Dermis microvascular lymphatic vessel endothelial cell (primary cell): ENCODE results near the gene SHROOM3. TPM values are rescaled to one million over a fixed set of nuclear protein-coding genes. Genes with fewer than 3 reads are reported as not detected.

ENCODE experiments used
- DNase-seq, 2 donors: peaks; one replicate each; pipeline versions ENCODE4 v3.0.0 to v3.0.0-alpha.2; 2010; ENCODE audit warnings: low read depth in 2 of 2
- total RNA-seq: library from RNA; depleted of rRNA; stranded (reverse); fragments of >200 nt; gene quantifications from 2 replicates; pipeline ENCODE4 v1.2.1, GENCODE V29; 2014

The SHROOM3 gene
- total RNA-seq, 1 donor from 2014 or later = 0.13 TPM

- DNase-seq = no peak
Observed at GRCh38 chr4:76657443-76657842, 222.4 kb downstream of the SHROOM3 start.

DNA sequence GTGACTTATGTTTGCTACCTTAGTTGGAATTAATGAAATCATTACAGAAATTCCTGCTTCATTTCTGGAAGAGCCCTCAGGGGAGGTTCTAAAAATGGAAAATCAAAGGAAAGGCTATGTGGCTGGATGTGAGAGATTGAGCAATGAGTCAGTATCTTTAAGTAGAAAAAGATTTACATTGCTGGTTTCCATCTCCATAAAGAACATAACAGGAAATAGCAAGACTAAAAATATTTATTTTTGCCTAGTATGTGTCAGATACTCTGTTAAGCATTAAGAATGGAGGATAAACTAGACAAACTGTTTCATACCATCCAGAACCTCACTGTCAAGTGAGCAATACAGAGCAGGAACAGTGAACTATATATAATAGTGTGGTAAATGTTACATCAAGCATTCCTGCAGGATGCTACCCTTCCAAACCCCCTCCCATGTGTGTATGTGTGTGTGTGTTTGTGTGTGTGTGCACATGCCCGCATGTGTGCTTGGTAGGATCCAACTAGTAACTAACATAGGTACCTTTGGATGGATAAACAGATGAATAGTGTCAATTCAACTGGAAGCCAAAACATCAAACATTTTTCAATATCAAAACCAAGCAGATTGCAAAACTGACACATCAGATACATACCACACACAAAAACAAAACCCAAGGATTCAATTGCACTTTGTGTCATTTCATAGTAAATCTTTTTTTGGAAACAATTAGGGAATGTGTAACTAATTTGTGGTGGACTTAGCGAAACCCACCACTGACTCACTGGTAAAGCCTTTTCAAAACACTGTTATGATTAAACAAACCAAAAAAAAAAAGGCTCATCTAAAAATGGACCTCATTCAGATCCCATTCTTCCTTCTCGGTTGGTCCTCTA lies 223.4 kb downstream of the SHROOM3 start:
- peak in 1 of 2 donors; percentile 74 for DNase-seq

- no peak for DNase-seq
Observed at GRCh38 chr4:76659103-76659490, 224.1 kb downstream of the SHROOM3 start.

DNA sequence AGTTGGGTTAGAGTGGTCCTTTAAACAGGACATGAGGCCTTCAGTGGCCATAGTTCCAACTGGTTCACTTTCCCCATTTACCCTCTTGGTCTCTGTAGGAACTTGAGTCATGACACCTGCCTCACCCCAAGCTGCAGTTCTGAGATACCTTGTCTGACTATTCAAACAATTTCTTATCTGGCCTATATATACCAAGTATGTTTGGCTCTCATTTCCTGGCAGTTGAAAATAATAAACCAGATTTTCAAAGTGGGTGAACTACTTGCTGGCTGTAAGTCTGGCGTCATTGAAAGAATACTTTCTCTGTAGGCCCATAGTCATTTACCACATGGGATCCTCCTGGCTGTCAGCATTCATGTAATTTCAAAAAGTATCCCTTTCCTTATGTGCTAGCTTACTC lies 228.8 kb downstream of the SHROOM3 start:
- DNase-seq = no peak

GRCh38 chr4:76665153-76665552 lies 230.1 kb downstream of the SHROOM3 start:
- DNase-seq = no peak

GRCh38 chr4:76665721-76666120 lies 230.7 kb downstream of the SHROOM3 start:
- DNase-seq = no peak

DNA sequence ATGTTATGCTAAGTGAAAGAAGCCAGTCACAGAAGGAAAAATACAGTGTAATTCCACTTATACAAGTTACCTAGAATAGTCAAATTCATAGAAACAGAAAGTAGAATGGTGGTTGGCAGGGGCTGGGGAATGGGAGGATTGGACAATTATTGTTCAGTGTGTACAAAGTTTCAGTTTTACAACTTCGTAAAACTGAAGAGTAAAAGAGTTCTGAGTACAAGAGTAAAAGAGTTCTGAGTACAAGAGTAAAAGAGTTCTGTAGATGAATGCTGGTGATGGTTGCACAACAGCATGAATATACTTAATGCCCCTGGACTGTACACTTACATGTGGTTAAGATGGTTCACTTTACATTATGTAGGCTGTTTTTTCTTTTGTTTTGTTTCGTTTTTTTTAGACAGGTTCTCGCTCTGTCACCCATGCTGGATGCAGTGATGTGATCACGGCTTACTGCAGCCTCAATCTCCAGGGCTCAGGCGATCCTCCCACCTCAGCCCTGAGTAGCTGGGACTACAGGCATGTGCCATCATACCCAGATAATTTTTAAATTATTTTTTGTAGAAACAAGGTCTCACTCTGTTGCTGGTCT lies 232.0 kb downstream of the SHROOM3 start:
- DNase-seq = no peak

- no peak for DNase-seq
Observed at GRCh38 chr4:76670631-76671030, 235.6 kb downstream of the SHROOM3 start.

DNA sequence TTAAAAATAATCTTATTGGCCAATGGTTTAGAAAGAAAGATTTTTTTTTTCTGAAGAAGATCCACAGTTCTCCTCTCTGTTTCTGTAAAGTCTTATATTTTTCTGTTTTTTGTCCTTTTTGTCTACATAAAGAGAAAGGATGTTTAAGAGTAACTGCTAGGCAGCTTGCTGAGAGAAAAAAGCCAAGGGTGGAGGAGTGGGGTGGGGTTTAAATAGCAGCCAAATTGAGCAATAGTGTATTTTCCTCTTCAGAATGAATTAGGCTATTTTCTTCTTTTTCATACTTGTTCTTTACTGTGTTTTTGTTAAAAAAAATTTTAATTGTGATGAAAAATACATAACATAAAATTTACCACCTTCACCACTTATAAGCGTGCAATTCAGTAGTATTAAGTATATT lies 238.3 kb downstream of the SHROOM3 start:
- DNase-seq = no peak

GRCh38 chr4:76674983-76675382 lies 240.0 kb downstream of the SHROOM3 start:
- no peak for DNase-seq

- peak in 1 of 2 donors; percentile 37 for DNase-seq
Observed at GRCh38 chr4:76677571-76678326, 242.7 kb downstream of the SHROOM3 start.

DNA sequence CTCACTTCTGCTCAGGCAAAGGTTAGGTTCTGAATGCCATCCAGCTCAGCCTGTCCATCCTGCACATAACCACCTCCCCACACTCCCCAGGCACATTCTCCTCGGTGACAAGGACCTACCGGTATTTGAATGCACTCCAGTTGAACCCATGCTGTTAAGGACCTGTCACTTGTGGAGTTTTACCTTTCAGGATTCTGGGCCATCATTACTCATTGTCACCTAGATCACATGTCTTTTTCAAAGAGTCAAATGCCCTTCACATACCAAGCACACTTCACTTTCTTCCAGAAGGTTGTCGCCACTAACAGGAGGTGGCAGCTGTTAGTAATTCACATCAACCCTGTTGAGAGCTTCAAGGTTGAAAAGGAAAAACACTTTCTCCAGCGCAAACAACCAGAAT lies 244.7 kb downstream of the SHROOM3 start:
- no peak for DNase-seq

DNA sequence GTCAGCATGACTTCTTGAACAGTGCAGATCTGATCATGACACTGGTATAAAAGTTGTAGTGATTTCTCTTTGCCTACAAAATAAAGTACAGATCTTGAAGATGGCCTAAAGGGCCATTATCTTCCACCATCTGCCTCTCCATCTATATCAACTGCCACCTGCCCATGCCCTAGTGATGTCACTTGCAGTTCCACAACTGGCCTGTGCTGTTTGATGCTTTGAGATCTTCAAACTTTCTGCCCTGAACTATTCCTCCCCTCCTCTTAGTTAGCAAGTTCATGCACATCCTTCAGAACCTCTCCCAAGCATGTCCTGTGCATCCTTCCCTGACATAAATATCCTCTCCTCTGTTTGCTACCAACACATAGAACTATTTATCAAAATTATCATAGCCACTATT lies 245.9 kb downstream of the SHROOM3 start:
- no peak for DNase-seq

- DNase-seq = no peak
Observed at GRCh38 chr4:76681996-76682395, 247.0 kb downstream of the SHROOM3 start.

DNA sequence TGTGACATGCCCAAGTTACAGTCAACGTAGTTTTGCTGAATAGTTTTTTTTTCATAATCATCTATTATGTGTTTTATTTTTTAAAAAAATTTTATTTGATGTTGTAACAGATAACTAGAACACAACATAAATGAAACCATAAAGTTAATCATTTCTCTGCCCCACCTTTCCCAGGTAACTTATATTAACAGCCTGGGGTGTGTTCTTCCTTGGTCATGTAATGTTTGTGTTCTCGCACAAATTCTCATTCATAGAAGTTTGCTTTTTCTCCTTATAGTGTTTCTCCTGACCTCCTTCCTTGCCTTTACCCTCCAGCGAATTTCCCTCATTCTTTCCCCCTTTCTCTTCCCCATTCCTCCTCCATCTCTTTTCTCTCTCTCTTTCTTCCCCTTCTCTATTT lies 248.1 kb downstream of the SHROOM3 start:
- DNase-seq = no peak

GRCh38 chr4:76687746-76688448 lies 252.9 kb downstream of the SHROOM3 start:
- DNase-seq = no peak

DNA sequence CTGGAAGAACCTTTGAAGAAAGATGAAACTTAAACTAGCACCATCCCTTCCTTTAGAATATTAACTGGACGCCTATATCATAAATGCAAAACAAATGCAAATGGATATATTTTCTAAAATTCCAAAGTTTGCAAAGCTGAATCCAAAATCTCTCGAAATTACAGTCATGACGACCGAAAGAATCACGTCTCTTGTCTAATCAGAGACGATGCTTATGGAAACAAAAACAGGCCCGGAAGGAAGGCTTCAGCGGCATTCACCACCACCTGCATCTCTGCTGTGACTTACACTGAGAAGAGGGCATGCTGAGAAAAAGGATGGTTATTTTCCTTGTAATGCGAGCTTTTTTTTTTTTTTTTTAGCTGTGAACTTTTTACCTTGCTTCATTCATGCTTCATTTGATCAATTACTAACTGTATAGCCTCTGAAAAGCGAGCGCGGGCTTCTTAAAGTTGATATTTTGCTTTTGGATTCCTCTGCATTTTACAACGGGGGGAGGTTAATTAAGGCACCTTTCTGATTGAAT lies 253.7 kb downstream of the SHROOM3 start:
- DNase-seq = no peak

DNA sequence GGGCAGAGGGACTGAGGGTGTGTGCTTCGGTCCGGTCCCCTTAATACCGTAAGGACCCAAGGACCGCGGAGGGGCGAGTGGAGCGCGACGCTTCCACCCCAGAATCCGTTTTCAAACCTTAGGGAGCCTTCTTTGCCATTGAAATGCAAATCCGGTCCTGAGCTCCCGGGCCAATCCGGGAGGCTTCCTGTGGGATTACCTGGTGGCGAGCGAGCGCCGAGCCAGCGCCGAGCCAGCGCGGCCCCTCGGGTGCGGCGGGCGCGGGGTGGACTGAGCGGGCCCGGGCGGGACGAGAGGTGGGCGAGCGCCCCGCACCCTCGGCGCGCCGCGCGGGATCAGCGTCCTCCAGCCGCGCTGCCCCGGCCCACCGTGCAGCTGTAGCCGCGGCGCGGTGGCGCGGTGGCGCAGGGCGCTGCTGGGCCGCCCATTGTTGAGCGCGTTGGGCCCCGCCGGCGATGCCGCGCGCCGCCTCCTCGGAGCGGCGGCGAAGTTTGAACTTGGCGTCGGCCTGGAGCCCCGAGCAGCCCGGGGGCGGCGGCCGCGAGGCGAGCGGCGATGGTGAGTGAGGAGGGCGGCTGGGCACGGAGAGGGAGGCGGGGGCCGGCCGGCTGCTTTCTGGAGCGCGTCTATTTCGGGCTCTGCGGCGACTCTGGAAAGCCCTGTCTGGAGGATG lies 254.3 kb downstream of the SHROOM3 start:
- DNase-seq = peak in 1 of 2 donors; percentile 45

DNA sequence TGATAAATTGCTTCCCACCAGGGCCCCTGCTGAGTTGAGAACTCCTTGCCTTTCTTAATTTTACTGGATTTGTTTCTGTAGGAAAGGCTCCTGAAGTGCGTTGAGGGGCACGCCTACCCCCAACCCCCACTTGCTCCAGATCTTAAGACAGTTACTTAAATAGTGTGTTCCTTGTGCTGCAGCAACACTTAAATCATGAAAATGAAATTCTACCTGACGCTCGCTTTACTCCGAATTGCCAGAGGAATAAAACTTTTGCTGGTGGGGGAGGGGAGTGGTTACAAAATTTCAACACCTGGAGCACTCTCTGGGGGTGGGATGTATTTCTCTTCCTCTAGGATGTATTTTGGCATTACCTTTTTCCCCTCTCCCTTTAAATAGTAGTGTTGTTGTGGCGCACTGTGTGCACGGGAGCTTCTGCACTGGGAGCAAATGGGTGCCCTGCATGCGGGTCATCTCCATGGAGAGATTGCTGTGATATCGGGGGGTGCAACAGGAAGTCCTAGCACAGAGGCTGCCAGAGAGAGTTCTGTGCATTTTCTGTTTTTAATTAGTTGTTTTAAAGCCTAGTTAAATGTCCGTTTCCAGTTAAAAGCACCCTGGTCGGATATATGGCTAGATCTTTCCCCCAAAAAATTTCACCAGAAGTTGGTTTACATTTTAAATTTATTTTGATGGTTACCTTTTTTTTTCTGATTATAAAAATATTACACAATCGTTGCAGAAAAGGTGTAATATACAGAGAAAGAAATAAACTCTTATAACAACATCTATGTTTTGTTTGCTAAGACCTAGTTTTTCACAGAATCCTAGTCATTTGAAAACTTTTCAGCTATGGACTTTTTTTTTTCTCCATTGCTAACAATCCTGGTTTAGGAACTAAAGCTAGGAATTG lies 255.2 kb downstream of the SHROOM3 start:
- DNase-seq = no peak

GRCh38 chr4:76690906-76691275 lies 255.9 kb downstream of the SHROOM3 start:
- DNase-seq = no peak
